GM21576 (cell line): Measurements from ENCODE around the gene ELMO2.

Source experiments
- ATAC-seq: cut with Tn5 transposase; IDR thresholded peaks from one replicate; pipeline ENCODE4 v1.9.1; 2021; ENCODE audit warnings: mild to moderate bottlenecking, moderate library complexity; ENCODE audit not compliant: unreplicated experiment

Gene ELMO2

GRCh38 chr20:46367967-46368901 lies 38.2 kb downstream of the ELMO2 start:
- no peak for ATAC-seq

DNA sequence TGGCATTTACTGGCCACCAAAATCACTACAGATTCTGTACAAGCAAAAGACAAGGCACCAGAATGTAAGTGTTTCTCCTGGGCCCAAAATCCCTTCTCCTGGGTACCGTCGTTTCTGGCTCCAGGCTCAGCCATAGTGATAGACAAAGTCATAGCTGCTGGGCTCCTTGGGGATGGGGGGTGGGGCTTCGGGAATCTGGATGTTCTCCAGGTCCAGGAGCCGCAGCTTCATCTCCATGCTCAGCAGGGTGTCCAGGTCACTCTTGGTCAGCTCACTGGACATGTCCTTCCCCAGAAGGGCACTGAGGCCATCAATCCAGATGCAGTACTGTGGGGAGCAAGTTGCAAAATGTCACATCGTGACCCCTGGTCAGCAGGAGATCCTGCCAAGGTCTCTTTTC lies 39.2 kb downstream of the ELMO2 start:
- ATAC-seq = no peak

GRCh38 chr20:46366826-46367225 lies 39.6 kb downstream of the ELMO2 start:
- ATAC-seq = no peak

- no peak for ATAC-seq
Observed at GRCh38 chr20:46365487-46366220, 40.8 kb downstream of the ELMO2 start.

- ATAC-seq = no peak
Observed at GRCh38 chr20:46364670-46365486, 41.5 kb downstream of the ELMO2 start.

DNA sequence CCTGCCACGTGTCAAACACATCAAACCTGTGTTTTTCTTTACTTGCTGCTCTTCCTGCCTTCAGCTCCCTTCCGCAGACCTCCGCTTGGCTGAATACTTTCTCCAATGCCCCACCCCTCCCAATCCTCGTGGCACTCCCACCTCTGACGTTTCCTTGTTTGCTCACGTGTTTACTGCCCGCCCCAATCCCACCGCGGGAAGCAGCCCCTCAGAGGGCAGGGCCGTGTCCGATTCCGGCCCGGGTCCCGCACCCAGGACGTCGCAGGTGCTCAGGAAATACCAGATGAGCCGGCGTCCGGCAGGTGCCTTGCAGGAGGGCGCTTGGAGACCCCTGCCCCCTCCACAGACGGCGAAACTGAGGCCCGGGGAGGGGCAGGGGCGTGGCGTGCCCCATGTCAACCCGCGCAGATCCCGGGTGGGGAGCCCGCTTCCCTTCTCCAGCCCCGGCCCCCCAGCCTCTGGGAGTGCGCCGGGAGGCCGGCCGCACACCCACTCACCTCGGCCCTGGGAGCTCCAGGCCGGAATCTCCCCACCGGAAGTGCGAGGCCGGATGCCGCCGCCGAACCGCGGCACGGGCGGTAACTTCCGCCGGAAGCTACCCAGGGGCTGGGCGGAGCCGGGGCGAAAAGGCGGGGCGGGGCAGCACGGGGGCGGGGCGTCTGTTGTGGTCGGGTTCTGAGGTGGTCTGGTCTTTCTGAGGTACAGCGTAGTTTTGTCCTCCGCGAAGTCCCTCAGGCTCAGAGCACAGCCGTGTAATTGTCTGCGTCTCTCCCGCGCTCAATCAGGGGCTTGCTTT lies 42.3 kb downstream of the ELMO2 start:
- peak; percentile 64 for ATAC-seq

- no peak for ATAC-seq
Observed at GRCh38 chr20:46362921-46363867, 43.2 kb downstream of the ELMO2 start.

DNA sequence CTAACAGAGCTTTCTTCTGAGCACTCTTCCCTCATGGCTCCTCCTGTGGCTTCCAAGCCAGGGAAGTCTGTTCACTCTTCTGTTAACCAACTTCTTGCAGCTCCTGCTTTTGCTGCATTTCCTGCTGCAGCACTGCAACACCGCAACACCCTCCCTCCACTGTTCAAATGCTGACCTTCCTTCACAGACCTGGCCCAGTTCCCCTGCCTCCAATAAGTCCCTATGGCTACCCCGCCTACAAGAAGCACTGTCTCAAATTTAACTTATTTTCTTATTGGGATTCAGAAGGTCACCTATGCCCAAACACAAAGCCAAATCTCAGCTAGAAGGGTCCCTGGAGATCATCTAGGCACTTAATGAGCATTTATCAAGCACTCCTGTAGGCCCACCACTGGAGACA lies 44.6 kb downstream of the ELMO2 start:
- ATAC-seq = no peak

- no peak for ATAC-seq
Observed at GRCh38 chr20:46361381-46361780, 45.0 kb downstream of the ELMO2 start.

DNA sequence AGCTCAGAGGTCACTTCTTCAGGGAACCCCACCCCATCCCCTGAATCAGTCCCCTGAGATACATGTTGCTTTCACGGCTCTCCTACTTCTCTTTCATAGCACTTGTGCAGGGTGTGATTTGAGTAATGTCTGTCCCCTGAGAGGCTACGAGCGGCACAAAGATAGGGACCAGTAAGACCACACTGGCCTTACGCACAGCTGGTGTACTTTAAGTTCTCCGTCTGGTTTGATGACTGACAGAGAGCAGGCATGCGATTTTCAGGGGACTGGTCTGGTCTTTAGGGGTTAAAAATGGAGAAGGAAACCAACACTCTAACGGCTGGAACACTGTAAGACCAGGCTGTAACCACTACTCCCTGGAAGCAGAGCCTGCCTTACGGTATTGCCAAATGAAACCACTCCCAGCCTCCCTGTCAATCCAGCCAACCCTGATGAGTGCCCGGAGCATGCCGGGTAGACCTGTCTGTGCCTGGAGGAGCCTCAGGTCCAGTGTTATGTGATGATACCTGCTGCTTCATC lies 47.1 kb downstream of the ELMO2 start:
- peak; percentile 48 for ATAC-seq

GRCh38 chr20:46358346-46359058 lies 47.9 kb downstream of the ELMO2 start:
- no peak for ATAC-seq

DNA sequence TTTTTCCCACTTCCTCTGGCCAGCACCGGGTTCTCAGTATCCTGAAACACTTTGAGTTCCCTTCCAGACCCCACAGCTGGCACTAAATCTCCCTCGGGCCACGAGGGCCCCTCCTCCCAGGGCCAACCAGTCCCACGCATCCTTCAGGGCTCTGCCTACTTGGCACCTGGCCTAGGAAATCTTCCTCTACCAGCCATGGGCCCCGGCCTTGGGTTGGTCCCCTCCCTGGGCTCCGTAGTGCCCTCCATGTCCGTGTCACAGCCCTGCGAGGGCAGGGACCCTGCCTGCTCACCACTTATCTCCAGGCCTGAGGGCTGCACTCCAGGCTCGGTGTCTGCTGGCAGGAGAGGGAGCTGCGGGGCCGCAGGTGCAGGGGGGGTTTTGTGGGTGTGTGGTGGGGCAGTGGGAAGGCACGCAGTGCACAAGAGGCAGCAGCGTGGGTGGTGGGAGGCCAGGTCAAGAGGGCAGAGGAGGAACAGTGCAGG lies 49.3 kb downstream of the ELMO2 start:
- no peak for ATAC-seq

GRCh38 chr20:46356195-46357029 lies 50.0 kb downstream of the ELMO2 start:
- no peak for ATAC-seq

DNA sequence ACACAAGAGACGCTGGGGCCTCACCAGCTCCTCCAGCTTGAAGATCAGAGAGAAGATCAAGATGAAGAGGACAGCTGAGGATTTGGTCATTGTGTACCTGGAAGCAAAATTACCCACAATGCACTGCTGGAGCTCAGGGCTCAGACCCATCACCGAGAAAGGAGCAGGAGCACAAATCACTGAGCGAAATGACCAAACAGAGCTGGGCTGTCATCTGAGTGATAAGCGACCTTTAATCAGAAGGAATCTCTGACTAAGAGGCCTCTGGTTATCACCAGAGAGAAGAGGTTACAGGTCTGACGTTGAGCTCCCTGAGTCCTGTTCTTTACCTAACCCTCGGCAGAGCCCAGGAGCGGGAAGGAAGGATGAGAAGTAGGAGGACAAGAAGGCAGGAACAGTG lies 50.6 kb downstream of the ELMO2 start:
- no peak for ATAC-seq

DNA sequence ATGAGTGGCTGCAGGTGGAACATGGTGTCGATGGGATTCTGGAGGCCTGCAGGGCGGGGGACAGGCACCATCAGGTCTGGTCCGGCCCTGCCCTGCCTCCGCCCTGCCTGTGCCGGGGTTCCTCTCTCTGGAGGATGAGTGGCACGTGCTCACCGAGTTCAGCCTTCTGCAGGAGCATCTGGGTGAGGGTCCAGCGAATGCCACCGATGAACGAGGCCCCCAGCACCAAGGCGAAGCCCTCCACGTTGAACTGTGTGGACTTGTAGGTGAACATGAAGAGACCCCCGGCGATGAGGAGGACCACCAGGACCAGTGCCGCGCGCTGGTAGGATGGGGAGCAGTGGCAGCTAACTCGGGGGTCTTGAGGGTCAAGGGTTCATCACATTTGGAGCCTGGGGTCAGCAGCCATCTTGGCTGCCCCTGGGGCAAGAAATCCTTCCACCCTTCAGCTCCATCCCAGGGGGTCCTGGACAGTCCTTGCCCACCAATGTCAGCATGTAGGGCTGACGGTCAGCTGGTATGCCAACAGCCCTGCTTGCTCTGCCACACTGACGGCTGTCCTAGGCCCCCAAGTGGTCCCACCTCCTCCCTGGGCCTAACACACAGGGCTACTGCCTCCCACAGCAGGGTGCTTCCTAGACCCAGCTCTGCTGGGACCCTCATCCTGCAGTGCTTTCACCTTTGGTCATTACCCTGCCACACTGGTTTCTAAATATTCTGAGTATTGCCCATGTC lies 51.3 kb downstream of the ELMO2 start:
- no peak for ATAC-seq

DNA sequence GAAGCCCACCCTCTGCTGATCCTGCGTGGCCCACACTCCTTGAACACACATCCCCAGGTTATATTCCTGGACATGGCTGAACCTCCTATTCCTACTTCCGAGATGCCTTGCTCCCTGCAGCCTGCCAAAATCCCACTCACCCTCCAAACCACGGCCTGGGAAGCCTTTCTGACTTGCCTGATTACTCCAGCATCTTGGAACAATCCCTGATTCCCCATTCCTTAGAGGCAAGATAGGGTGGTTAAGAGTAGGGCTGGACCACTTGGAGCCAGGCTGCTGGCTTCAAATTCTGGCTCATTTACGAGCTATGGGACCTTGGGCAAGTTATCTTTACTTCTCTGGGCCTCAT lies 52.2 kb downstream of the ELMO2 start:
- no peak for ATAC-seq
